NCI-H510A (cell line): ENCODE results near the gene TBX3.

Experiments
- DNase-seq: peaks from one replicate; lab custom pipeline; 2025; lab: John Stamatoyannopoulos, UW

TBX3 gene

DNA sequence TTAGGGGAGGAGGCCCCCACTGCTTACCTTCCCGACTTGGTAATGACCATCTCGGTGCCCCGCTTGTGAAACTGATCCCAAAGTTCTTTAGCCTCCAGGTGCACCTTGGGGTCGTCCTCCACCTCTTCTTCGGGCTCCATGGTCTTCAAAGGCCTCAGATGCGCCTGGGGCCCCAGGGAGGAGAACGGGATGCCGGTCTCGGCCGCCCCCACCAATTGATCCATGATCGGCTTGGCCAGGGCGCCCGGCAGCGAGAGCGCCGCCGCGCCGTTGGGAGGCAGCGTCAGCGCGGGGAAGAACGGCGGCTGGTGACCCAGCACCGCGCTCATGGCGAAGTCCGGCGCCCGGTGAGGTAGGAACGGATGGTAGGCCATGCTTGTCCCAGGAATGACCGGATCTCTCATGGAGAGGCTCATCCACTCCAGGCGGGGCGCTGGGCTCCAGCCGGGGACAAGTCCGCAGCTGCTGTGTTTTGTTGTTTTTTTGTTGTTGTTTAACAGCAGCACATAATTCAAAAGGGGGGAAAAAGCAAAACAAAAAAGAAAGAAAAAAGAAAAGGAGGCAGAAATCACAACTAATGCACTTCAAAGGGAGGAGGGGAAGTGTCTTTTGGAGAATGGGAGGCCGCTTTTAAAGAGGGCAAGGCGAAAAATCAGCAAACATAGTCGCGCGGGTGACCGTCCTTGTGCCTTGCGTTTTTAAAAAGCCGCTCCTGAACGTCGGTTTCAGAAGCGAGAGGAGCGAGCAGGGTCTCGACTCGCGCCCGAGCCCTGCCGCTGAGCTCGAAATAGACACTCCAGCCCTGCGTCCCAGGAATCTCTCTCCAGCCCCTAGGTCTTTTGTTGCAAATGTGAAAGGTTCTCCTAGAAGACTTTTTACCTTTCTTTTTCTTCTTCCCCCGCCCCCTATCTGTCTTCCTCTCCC lies 928 bp downstream of the TBX3 start:
- DNase-seq: peak; percentile 48

GRCh38 chr12:114682106-114682784 lies 1.7 kb downstream of the TBX3 start:
- no peak for DNase-seq

GRCh38 chr12:114681116-114681871 lies 2.7 kb downstream of the TBX3 start:
- DNase-seq: no peak

DNA sequence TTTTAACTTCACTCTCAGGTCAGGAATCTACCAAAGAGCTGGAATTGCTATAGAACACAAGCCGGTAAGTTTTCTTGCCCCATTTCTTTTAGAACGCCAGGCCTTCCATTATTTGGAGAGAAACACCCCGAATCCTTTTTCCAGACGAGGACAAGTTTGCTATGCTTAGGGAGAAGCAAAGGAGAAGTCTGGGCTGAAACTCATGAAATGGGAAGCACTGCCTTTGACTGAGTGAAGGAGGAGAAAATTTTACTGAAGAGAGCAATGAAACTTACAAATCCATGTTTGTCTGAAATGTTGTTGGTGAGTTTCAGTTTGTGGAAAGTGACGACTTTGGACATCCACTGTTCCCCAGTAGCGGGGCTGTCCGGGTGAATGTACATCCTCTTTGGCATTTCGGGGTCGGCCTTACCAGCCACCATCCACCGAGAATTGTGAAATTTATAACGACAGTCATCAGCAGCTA lies 3.3 kb downstream of the TBX3 start:
- DNase-seq: no peak

DNA sequence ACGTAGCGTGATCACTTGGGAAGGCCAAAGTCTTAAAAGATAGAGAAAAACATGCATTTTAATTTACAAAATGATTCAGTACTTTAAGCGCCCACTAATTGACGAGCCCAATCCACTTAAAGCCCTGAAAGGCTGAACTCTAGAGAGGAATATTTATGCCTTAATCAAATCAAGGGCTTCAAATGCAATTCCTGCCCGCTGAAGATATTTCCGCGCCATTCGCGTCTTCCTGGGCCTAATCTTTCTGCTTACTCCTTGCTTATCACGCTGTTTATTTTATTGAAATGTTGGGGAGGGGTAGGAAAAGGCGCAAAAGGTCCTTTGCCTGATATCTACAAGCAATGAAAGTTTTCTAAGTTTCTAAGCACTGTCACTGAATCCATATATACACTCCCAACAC lies 4.0 kb downstream of the TBX3 start:
- no peak for DNase-seq

- no peak for DNase-seq
These were observed 4.5 kb downstream of the TBX3 start for GRCh38 chr12:114679452-114679875.

DNA sequence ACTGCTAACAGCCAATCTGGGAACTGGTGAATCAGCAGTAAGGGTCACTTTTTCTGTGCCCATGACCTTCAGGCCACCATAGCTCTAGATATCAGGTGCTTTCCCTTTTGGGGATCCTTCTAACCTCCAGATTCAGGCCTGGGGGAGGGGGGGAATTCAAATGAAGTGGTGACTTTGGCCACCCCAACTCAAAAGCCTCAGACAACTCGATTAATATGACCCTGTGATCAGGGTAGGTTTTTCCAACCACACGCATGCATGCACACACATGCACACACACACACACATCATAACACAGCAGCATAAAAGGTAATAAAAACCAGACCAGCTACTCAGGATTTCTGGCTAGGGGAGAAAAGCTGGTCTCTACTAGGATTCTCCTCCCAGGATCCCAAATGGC lies 5.3 kb downstream of the TBX3 start:
- no peak for DNase-seq

GRCh38 chr12:114678028-114678427 lies 5.9 kb downstream of the TBX3 start:
- no peak for DNase-seq

DNA sequence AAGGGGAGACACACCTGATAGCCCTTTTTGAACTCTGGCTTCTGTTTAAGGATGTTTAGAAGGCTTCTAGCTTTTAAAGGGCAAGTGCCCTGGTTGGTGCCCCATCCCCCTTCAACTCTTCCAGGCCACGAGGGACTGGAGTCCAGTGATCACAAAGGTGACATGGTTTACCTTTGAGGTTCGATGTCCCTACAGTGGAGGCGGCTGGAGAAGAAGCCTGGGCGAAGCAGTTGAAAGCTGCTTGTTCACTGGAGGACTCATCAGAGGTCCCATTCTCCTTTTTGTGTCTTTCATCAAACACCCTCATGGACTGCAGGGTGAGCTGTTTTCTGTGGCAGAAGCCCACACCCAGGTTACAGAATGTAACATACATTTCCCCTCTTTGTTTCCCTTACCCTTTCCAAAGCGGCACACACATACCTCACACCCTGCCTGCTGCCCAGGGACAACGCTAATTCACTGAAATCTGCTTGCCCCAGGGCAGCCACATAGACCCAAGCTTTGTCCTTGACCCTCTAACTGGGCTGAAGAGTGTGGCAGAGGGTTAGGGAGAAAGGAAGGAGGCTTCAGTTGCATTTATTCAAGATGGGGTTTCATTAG lies 7.7 kb downstream of the TBX3 start:
- no peak for DNase-seq

- no peak for DNase-seq
These were observed 9.5 kb downstream of the TBX3 start for GRCh38 chr12:114674251-114675047.

- no peak for DNase-seq
These were observed 10.1 kb downstream of the TBX3 start for GRCh38 chr12:114673901-114674250.

GRCh38 chr12:114673169-114673833 lies 10.7 kb downstream of the TBX3 start:
- no peak for DNase-seq

GRCh38 chr12:114672817-114673168 lies 11.2 kb downstream of the TBX3 start:
- DNase-seq: no peak

GRCh38 chr12:114671443-114672411 lies 12.2 kb downstream of the TBX3 start:
- DNase-seq: no peak

DNA sequence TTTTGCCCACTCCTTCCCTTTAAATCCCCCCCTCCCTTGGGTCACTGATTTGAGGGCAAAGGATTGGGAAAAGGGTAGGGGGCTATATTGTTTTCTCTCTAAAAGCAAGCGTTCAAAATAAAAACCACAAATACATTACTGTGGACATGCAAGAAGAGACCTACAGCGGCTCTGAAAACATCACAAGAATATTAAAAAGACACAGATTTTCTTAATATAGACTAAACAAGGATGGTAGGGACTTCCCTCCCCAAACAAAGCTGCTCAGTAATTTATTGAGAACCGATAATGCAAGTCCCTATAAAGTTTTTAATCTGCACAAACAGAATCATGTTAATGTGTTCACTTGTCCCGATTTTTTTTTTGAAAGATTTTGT lies 12.9 kb downstream of the TBX3 start:
- DNase-seq: no peak

GRCh38 chr12:114670291-114670980 lies 13.5 kb downstream of the TBX3 start:
- DNase-seq: no peak

DNA sequence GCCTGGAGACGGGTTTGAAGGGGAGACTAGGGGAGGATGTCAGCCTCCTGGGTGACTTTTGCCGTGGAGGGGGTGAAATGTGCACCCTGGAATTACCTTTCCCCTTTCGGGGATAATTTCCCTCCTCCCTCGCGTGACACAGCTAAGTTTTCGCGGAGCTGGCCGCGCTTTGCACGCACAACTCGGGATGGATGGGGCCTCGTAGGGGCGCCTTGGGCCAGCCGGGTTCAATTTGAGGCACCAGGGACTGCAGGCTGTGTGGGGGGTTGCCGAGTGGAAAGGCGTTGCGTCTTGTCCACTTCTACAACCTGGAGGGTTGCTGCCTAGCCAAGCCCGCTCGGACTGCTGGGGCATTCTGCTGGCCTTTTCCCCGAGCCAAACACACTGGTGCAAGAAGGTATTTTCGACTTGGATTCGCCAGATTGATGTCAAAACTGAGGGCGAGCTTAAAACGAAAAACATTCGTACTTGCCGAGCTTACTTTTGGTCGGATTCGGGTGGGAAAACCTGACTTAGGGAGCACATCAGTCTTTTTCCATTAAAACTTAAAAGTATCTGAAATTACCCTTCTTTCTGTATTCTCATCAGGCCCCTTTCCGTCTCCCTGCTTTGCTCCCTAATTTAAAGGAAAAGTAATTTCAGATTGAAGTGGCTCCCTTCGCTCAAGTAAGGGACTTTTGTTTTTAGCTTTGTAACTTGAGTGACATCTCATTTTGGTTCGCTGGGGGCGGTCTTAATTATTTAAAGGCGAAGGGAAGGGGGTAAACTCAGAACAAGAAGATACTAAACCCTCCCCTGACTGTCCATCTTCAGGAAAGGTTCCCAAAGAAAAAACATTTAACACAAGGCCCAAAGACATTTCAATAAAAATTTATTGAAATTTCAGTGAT lies 14.3 kb downstream of the TBX3 start:
- DNase-seq: no peak

- no peak for DNase-seq
These were observed 15.1 kb downstream of the TBX3 start for GRCh38 chr12:114668886-114669288.
